ENCODE results near the gene P2RY1. TPM values are rescaled to one million over a fixed set of nuclear protein-coding genes. Genes with fewer than 3 reads are reported as not detected.

The P2RY1 gene
- total RNA-seq, 3 donors from 2014 or later (not counting 1 experiment from before 2014, with no cell fraction given), result 1.0 to 2.0 (median 1.4) TPM

- H3K4me1 Mint-ChIP-seq, result no peaks in the 10 kb centered on the region
- H3K9me3 ChIP-seq (ENCODE audit: control insufficient read depth, insufficient read depth, low read length), result no peaks in the 10 kb centered on the region
- no peaks in the 10 kb centered on the region for H3K36me3 ChIP-seq (ENCODE audit: control insufficient read depth, insufficient read depth, low read length)
- intact Hi-C loops (cut with micrococcal nuclease), result no loop called here
- peaks cover 0 to 5% of the 10 kb centered on the region in 2 donors for H3K9me3 Mint-ChIP-seq
- no peak overlapping the region for H3K27ac Mint-ChIP-seq
- H3K27ac ChIP-seq (ENCODE audit: low read length), result no peak overlapping the region
- ATAC-seq (no peak), DNase-seq (no peak)
- TF ChIP-seq CTCF (IDR thresholded peaks at IDR 0.05), result no peak
- H3K4me3 ChIP-seq (ENCODE audit: low read length), result no peak overlapping the region
- no peak overlapping the region for H3K4me3 Mint-ChIP-seq
- no peaks in the 10 kb centered on the region for H3K4me1 ChIP-seq (ENCODE audit: control insufficient read depth, insufficient read depth, low read length)
- H3K27me3 ChIP-seq (ENCODE audit: control insufficient read depth, insufficient read depth, low read length), result no peaks in the 10 kb centered on the region
- 0% methylated on average over 1 of the region's 1 CpG for WGBS (ENCODE audit: insufficient coverage)
- H3K27me3 Mint-ChIP-seq (ENCODE audit: low read depth in 2 of 2), result peaks cover 0 to 19% of the 10 kb centered on the region in 2 donors
- H3K36me3 Mint-ChIP-seq, result no peaks in the 10 kb centered on the region
Measured at GRCh38 chr3:152885076-152885475, 50.1 kb downstream of the P2RY1 start.
